GM12878 (cell line): ENCODE measurements around the gene CDK3. TPM values are rescaled to one million over a fixed set of nuclear protein-coding genes. Genes with fewer than 3 reads are reported as not detected.

Experiments used
- ATAC-seq: fragments of 200-7000 bp; cut with Tn5 transposase; 3 replicates; pipeline ENCODE4 v1.9.1; 2020; ENCODE audit warnings: mild to moderate bottlenecking, moderate library complexity
- BruUV-seq: library from RNA; stranded (reverse); fragments of 400-500 nt; replicated peaks from 2 replicates; lab custom pipeline; 2021; lab: Mats Ljungman, UMichigan
- CTCF ChIA-PET: fragments of 300-600 bp; sonication (Branson Sonifier 250); formaldehyde crosslinking; extraction: SDS; loops from one replicate; lab custom pipeline; 2021; ENCODE audit warnings: inconsistent platforms; lab: Yijun Ruan, JAX
- POLR2A ChIA-PET: fragments of 350-600 bp; formaldehyde crosslinking; extraction: SDS; loops from one replicate; lab custom pipeline; 2021; ENCODE audit warnings: inconsistent platforms; lab: Charles Lee
- RAD21 ChIA-PET: fragments of 300-600 bp; sonication (Branson Sonifier 250); formaldehyde crosslinking; loops from one replicate; lab custom pipeline; 2023; ENCODE audit warnings: antibody characterized with exemption; ENCODE audit not compliant: unreplicated experiment; lab: Charles Lee
- SMC1A ChIA-PET: fragments of 300-600 bp; sonication (Branson Sonifier 250); formaldehyde crosslinking; loops from one replicate; lab custom pipeline; 2023; ENCODE audit not compliant: unreplicated experiment, uncharacterized antibody; lab: Charles Lee
- DNase-seq: peaks from one replicate; pipeline ENCODE4 v3.0.0-alpha.2; 2011; ENCODE audit warnings: low read depth, low spot score
- FAIRE-seq: peaks from 3 replicates; lab custom pipeline; 2011; peaks lifted over from hg19 to GRCh38; lab: Jason Lieb, UNC
- H2AFZ ChIP-seq: 2 replicates; pipeline ENCODE4 v1.6.0; 2011; ENCODE audit warnings: low read depth, low read length, control low read depth; ENCODE audit not compliant: control insufficient read depth
- H3K27ac ChIP-seq: 2 replicates; pipeline ENCODE4 v1.5.1; 2011; ENCODE audit warnings: control low read depth; ENCODE audit not compliant: control insufficient read depth, insufficient read depth
- H3K27me3 ChIP-seq, 2 experiments: replicated peaks in 1 of 2; 2 replicates each; pipeline versions ENCODE4 v1.6.0 to v1.6.1; 2011; ENCODE audit warnings: low read length in 1 of 2; ENCODE audit not compliant: control insufficient read depth in 2 of 2, insufficient read depth in 2 of 2
- H3K36me3 ChIP-seq, 2 experiments: 2 replicates each; pipeline ENCODE4 v1.5.1; 2011; ENCODE audit warnings: low read length in 1 of 2; ENCODE audit not compliant: control insufficient read depth in 2 of 2, insufficient read depth in 2 of 2
- H3K4me1 ChIP-seq: 2 replicates; pipeline ENCODE4 v1.6.1; 2011; ENCODE audit warnings: mild to moderate bottlenecking, low read length, moderate library complexity, mixed read lengths; ENCODE audit not compliant: control insufficient read depth, insufficient read depth
- H3K4me2 ChIP-seq: 2 replicates; pipeline ENCODE4 v1.6.0; 2011; ENCODE audit warnings: control low read depth; ENCODE audit not compliant: control insufficient read depth, insufficient read depth
- H3K4me3 ChIP-seq: fragments of 200-600 bp; sonication (generic); 2 replicates; pipeline ENCODE4 v1.5.1; 2016
- H3K79me2 ChIP-seq: 2 replicates; pipeline ENCODE4 v1.6.0; 2011; ENCODE audit warnings: low read length; ENCODE audit not compliant: control insufficient read depth, insufficient read depth
- H3K9ac ChIP-seq: 2 replicates; pipeline ENCODE4 v1.8.0; 2011; ENCODE audit warnings: low read length, control low read depth, mixed read lengths; ENCODE audit not compliant: control insufficient read depth, insufficient read depth
- H3K9me3 ChIP-seq: replicated peaks from 3 replicates; pipeline ENCODE4 v1.5.1; 2011; ENCODE audit warnings: mild to moderate bottlenecking, low read length; ENCODE audit not compliant: control insufficient read depth, insufficient read depth
- H4K20me1 ChIP-seq: 2 replicates; pipeline ENCODE4 v1.6.0; 2011; ENCODE audit not compliant: control insufficient read depth, insufficient read depth
- BCL11A ChIP-seq: IDR thresholded peaks from 2 replicates; pipeline ENCODE4 v1.6.1; 2011; ENCODE audit warnings: low read depth, low read length
- BHLHE40 ChIP-seq, 2 experiments: fragments of 450-650 bp in 1 of 2; IDR thresholded peaks; 2 replicates each; pipeline ENCODE4 v1.6.1; 2011 to 2017; ENCODE audit warnings: low read depth in 2 of 2, borderline replicate concordance in 1 of 2, improper control_type of control experiment in 1 of 2, low read length in 1 of 2, mild to moderate bottlenecking in 1 of 2
- CBX3 ChIP-seq: fragments of 200-600 bp; sonication (generic); IDR thresholded peaks from 2 replicates; pipeline ENCODE4 v1.6.1; 2016; ENCODE audit warnings: low read depth, borderline replicate concordance
- EZH2 ChIP-seq: IDR thresholded peaks from 2 replicates; pipeline ENCODE4 v1.6.1; 2012; ENCODE audit warnings: low read depth, mild to moderate bottlenecking, control low read depth, inconsistent platforms, low read length, borderline replicate concordance; ENCODE audit not compliant: control insufficient read depth
- JUND ChIP-seq: IDR thresholded peaks from 2 replicates; pipeline ENCODE4 v1.6.1; 2012; ENCODE audit warnings: low read depth, mild to moderate bottlenecking, low read length, improper control_type of control experiment, moderate library complexity
- KLF5 ChIP-seq: fragments of 450-650 bp; IDR thresholded peaks from 2 replicates; pipeline ENCODE4 v1.6.1; 2014; ENCODE audit warnings: mild to moderate bottlenecking; ENCODE audit not compliant: partially characterized antibody
- NFYB ChIP-seq: IDR thresholded peaks from 2 replicates; pipeline ENCODE4 v1.6.1; 2011; ENCODE audit warnings: low read depth, mild to moderate bottlenecking, low read length, improper control_type of control experiment, moderate library complexity; ENCODE audit not compliant: insufficient read depth
- PML ChIP-seq: IDR thresholded peaks from 2 replicates; pipeline ENCODE4 v1.6.1; 2012; ENCODE audit warnings: low read length, inconsistent platforms
- RELA ChIP-seq: fragments of 450-650 bp; IDR thresholded peaks from 2 replicates; pipeline ENCODE4 v1.8.0; 2014; ENCODE audit warnings: borderline replicate concordance; ENCODE audit not compliant: partially characterized antibody
- SIN3A ChIP-seq: IDR thresholded peaks from 2 replicates; pipeline ENCODE4 v1.6.1; 2012; ENCODE audit warnings: low read depth, low read length, improper control_type of control experiment
- SREBF2 ChIP-seq: IDR thresholded peaks from 2 replicates; pipeline ENCODE4 v1.6.1; 2012; ENCODE audit warnings: mild to moderate bottlenecking, low read length
- TARDBP ChIP-seq: IDR thresholded peaks from 2 replicates; pipeline ENCODE4 v1.6.1; 2016; ENCODE audit warnings: borderline replicate concordance
- YY1 ChIP-seq: IDR thresholded peaks from 2 replicates; pipeline ENCODE4 v1.6.1; 2011; ENCODE audit warnings: low read depth, mild to moderate bottlenecking, low read length
- WGBS: methylation state at CpG from one replicate; pipeline ENCODE4 v1.1.6; 2016; ENCODE audit warnings: low lambda C conversion rate; ENCODE audit not compliant: insufficient replicate concordance, insufficient coverage; ENCODE audit errors: missing lambda C conversion rate; 5-methylcytosine and 5-hydroxymethylcytosine counted together
- in situ Hi-C: fragments of 300-500 bp; cut with MboI; formaldehyde crosslinking; loops from 9 replicates; pipeline ENCODE4 v1.14.3; 2018; ENCODE audit warnings: mixed read lengths
- intact Hi-C: fragments of 100-400 bp; cut with micrococcal nuclease; formaldehyde crosslinking; loops from one replicate; pipeline ENCODE4 v1.14.2; 2022; ENCODE audit not compliant: unreplicated experiment
- polyA plus RNA-seq, 11 experiments: library from polyadenylated mRNA; depleted of rRNA in 4 of 11; unstranded in 6 of 11; stranded (reverse) in 5 of 11; fragments of >200 nt; fragmentation: Nextera tagmentation in 4 of 11; fragmentation: Illumina TruSeq in 1 of 11; extraction: Ambion mirVana in 4 of 11; extraction: Trizol in 1 of 11; gene quantifications; 1 replicate in 1 of 11; 2 replicates in 10 of 11; pipeline versions ENCODE4 v1.2.1 to v1.2.3, GENCODE V29; 2011 to 2016; ENCODE audit warnings: inconsistent platforms in 2 of 11, missing spikeins in 2 of 11, low read depth in 1 of 11
- total RNA-seq, 4 experiments: library from RNA; depleted of rRNA in 3 of 4; stranded (reverse); fragments of >200 nt in 3 of 4; fragmentation: Illumina TruSeq in 1 of 4; extraction: Trizol in 1 of 4; gene quantifications; 2 replicates each; pipeline versions ENCODE4 v1.2.1 to v1.2.3, GENCODE V29; 2013 to 2021
- TF ChIP-seq, protein P1 (sequence below): fragments of 450-650 bp; IDR thresholded peaks from 2 replicates; pipeline ENCODE4 v1.6.1; 2017; ENCODE audit warnings: borderline replicate concordance
- TF ChIP-seq, protein P2 (sequence below): fragments of 450-650 bp; formaldehyde crosslinking; IDR thresholded peaks from 2 replicates; pipeline ENCODE4 v1.4.0; 2022; ENCODE audit warnings: mild to moderate bottlenecking, moderate library complexity
- TF ChIP-seq, protein P3 (sequence below): fragments of 450-650 bp; IDR thresholded peaks from 2 replicates; pipeline ENCODE4 v1.6.1; 2016; ENCODE audit warnings: mild to moderate bottlenecking, moderate library complexity, borderline replicate concordance

Gene CDK3
- total and polyA plus RNA-seq, 10 of the 15 experiments (the other 5 are each of a cell fraction or from before 2014, with no cell fraction given) = 1.1 to 7.1 (median 4.2) TPM

DNA sequence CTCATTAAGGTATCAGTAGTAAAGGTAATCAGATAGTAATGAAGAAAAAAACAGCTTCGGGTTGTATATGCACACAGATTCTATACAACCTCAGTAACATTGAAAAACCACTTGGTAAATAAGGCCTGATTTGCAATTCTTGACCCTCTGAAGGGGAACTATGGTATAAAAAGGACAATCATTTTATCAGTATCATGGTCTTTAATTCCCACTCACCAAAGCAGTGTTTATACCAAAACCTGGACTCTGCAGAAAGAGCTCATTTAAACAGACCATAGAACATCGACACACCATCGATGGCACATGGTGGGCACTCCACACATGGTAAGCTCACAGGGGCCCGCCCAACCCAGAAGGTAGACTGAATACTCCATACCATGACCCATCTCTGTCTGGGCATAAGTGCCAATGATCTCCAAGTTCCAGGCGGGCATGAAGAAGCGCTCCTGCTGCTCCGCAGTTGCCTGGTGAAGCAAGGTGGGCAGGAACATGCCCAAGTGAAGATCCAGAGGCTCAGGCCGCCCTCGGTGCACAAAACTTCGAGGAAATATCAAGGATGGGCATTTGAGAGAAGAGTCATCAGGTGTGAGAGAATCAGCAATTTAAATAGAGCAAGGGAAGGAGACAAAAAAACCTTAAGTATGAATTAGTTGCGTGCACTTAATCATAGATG lies 40.7 kb upstream of the CDK3 start:
- H3K79me2 ChIP-seq = no peaks in the 10 kb centered on the region; the same call in 1 of the 2 replicates
- DNase-seq (no peak), ATAC-seq (no peak), FAIRE-seq (no peak)
- ChIA-PET RAD21 (no interaction called here), SMC1A (no interaction called here), POLR2A (no interaction called here), CTCF (interaction anchor here (0.9 to 1.3 kb wide), 3 partner anchors 40 to 194 kb away, joined by 3 read pairs; no protein-coding TSS in a partner anchor)
- no peaks in the 10 kb centered on the region for H3K27me3 ChIP-seq
- H4K20me1 ChIP-seq = no peaks in the 10 kb centered on the region
- no TSS peak for BruUV-seq
- H3K4me2 ChIP-seq = no peak overlapping the region
- H3K4me1 ChIP-seq = no peaks in the 10 kb centered on the region
- no peak overlapping the region for H3K9ac ChIP-seq
- no peaks in the 10 kb centered on the region for H3K9me3 ChIP-seq
- intact Hi-C loops = no loop called here
- H3K27ac ChIP-seq = no peak overlapping the region
- H2AFZ ChIP-seq = no peak overlapping the region
- WGBS = 92% methylated on average over 11 of the region's 11 CpGs
- in situ Hi-C loops = no loop called here
- H3K4me3 ChIP-seq = no peak overlapping the region
- peaks cover 0 to 14% of the 10 kb centered on the region in 2 experiments; a peak in 3 of 4 replicates for H3K36me3 ChIP-seq
- TF ChIP-seq EZH2 (no peak), SREBF2 (no peak), BCL11A (no peak), SIN3A (no peak), RELA (no peak), NFYB (no peak), BHLHE40 (IDR thresholded peaks at IDR 0.05; ENCODE audit: borderline replicate concordance in 1 of 2, low read depth in 2 of 2, low read length in 1 of 2) (no peak), TARDBP (no peak), CBX3 (no peak), YY1 (no peak), JUND (no peak), KLF5 (no peak), PML (no peak)
- TF ChIP-seq, protein P1, sequence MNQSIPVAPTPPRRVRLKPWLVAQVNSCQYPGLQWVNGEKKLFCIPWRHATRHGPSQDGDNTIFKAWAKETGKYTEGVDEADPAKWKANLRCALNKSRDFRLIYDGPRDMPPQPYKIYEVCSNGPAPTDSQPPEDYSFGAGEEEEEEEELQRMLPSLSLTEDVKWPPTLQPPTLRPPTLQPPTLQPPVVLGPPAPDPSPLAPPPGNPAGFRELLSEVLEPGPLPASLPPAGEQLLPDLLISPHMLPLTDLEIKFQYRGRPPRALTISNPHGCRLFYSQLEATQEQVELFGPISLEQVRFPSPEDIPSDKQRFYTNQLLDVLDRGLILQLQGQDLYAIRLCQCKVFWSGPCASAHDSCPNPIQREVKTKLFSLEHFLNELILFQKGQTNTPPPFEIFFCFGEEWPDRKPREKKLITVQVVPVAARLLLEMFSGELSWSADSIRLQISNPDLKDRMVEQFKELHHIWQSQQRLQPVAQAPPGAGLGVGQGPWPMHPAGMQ = no peak
- TF ChIP-seq, protein P2, sequence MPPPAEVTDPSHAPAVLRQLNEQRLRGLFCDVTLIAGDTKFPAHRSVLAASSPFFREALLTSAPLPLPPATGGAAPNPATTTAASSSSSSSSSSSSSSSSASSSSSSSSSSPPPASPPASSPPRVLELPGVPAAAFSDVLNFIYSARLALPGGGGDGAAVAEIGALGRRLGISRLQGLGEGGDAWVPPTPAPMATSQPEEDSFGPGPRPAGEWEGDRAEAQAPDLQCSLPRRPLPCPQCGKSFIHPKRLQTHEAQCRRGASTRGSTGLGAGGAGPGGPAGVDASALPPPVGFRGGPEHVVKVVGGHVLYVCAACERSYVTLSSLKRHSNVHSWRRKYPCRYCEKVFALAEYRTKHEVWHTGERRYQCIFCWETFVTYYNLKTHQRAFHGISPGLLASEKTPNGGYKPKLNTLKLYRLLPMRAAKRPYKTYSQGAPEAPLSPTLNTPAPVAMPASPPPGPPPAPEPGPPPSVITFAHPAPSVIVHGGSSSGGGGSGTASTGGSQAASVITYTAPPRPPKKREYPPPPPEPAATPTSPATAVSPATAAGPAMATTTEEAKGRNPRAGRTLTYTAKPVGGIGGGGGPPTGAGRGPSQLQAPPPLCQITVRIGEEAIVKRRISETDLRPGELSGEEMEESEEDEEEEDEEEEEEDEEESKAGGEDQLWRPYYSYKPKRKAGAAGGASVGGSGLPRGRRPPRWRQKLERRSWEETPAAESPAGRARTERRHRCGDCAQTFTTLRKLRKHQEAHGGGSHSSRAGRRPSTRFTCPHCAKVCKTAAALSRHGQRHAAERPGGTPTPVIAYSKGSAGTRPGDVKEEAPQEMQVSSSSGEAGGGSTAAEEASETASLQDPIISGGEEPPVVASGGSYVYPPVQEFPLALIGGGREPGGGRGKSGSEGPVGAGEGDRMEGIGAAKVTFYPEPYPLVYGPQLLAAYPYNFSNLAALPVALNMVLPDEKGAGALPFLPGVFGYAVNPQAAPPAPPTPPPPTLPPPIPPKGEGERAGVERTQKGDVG (CRISPR knock-in tag) = no peak
- TF ChIP-seq, protein P3, sequence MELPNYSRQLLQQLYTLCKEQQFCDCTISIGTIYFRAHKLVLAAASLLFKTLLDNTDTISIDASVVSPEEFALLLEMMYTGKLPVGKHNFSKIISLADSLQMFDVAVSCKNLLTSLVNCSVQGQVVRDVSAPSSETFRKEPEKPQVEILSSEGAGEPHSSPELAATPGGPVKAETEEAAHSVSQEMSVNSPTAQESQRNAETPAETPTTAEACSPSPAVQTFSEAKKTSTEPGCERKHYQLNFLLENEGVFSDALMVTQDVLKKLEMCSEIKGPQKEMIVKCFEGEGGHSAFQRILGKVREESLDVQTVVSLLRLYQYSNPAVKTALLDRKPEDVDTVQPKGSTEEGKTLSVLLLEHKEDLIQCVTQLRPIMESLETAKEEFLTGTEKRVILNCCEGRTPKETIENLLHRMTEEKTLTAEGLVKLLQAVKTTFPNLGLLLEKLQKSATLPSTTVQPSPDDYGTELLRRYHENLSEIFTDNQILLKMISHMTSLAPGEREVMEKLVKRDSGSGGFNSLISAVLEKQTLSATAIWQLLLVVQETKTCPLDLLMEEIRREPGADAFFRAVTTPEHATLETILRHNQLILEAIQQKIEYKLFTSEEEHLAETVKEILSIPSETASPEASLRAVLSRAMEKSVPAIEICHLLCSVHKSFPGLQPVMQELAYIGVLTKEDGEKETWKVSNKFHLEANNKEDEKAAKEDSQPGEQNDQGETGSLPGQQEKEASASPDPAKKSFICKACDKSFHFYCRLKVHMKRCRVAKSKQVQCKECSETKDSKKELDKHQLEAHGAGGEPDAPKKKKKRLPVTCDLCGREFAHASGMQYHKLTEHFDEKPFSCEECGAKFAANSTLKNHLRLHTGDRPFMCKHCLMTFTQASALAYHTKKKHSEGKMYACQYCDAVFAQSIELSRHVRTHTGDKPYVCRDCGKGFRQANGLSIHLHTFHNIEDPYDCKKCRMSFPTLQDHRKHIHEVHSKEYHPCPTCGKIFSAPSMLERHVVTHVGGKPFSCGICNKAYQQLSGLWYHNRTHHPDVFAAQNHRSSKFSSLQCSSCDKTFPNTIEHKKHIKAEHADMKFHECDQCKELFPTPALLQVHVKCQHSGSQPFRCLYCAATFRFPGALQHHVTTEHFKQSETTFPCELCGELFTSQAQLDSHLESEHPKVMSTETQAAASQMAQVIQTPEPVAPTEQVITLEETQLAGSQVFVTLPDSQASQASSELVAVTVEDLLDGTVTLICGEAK = no peak
